LoVo (cell line): ENCODE measurements around the gene SMIM12.
A peak's percentile ranks its signal among the peaks of the same experiment; 100 is the strongest.

ENCODE experiments used
- DNase-seq: peaks from one replicate; pipeline ENCODE4 v3.0.0-alpha.2; 2016; ENCODE audit warnings: low spot score

SMIM12 gene, protein sequence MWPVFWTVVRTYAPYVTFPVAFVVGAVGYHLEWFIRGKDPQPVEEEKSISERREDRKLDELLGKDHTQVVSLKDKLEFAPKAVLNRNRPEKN

GRCh38 chr1:34859446-34860200 lies at the start of gene SMIM12:
SMIM12 (minus strand) TSS chr1:34859749; CDS start chr1:34855977, 3,772 bp downstream.
- peak; percentile 95 for DNase-seq

DNA sequence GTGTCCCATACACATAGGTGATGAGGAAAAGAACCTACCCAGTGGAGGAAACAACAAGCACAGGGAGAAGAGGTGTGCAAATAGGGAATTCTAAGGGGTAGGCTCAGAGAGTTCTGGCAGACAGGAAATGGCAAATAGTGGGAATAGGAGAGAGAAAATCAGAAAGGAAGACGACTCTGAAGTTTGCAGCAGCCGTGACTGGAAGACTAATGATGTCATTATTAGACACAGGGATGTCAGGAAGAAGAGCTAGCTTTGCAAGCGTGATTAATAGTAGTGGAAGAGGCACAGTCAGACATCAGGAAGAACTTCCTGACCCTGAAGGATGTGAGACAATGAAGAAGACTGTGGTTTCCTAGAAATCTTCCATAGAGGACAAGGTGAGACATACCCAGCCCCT lies 48.8 kb upstream of the SMIM12 start:
- DNase-seq = no peak

GRCh38 chr1:34907487-34908090 lies 48.0 kb upstream of the SMIM12 start:
- DNase-seq = peak; percentile 8

DNA sequence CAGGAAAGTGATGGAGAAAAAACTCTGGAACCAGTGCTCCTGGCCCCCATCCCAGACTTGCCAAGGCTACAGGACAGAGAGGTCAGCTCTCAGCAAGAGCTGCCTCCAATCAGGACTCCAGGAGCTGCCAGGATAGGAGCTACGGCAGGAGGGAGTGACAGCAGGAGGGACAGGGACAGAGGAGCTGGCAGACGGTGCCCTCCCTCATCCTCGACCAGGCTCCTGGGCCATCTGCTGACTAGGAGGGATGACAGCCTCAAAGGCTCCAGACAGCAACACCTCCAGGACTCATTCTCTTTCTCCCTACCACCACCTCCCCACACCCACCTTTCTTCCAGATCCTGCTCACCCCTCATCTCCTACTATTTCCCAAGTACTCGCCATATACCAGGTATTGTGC lies 47.2 kb upstream of the SMIM12 start:
- no peak for DNase-seq

GRCh38 chr1:34906222-34906621 lies 46.7 kb upstream of the SMIM12 start:
- DNase-seq = no peak

- no peak for DNase-seq
Observed at GRCh38 chr1:34905098-34905459, 45.5 kb upstream of the SMIM12 start.

DNA sequence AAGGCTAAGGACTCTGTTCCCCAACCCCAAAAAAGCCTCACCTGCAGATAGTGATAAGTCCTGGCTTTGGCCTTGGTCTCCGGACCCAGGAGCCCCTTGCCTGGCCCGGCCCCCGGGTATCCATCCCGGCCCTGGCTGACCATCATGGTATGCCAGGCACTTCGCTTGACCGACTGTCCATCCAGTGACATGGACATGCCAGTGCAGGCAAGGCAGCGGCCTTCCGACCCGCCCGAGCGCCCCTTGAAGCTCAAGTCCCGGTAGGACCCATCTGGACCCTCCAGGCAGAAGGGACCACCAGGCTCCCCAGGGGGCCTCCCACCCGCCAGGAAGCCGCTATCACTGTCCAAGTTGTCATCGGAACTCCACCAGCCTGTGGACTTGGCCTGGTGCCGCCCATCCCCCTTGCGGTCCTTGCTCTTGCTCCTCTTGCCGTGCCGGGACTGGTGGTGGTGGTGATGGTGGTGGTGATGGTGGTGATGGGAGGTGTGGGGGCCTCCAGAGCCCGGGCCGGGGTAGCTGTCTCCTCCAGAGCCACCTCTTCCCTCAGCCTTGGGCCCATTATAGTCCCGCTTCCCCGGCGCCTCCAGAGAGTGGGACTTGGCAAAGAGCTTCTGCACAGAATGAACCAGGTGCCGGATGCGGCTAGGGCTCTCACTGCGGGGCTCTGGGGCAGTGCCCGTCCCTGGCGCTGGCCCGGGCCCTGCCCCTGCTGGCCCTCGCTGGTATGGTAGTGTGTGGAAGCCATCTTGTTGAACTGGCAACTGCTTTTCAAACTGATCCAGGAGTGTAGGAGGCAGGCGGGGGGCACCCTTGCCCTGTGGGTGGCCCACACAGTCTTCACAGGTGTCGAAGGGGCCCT lies 44.9 kb upstream of the SMIM12 start:
- DNase-seq = no peak

GRCh38 chr1:34901919-34902318 lies 42.4 kb upstream of the SMIM12 start:
- DNase-seq = no peak

GRCh38 chr1:34900775-34901502 lies 41.4 kb upstream of the SMIM12 start:
- no peak for DNase-seq

GRCh38 chr1:34899906-34900305 lies 40.4 kb upstream of the SMIM12 start:
- no peak for DNase-seq

GRCh38 chr1:34899471-34899870 lies 39.9 kb upstream of the SMIM12 start:
- DNase-seq = no peak

DNA sequence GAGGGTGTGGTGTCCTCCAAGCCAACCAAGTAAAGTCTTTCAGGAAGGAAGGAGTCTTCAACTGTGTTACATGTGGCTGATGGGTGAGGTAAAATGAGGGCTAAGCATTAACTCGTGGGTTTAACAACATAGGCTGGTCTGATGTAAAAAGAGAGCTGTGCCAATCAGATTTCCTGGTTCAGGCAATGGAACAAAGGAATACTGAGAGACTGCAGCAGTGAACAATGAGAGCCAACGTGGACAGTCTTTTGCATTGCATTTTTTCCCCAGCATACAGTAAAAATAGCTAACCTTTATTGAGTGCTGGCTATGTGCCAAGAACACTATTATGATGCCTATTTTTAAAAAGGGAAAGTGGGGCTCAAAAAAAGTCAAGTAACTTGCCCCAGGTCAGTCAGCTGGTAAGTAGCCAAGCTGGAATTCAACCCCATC lies 38.8 kb upstream of the SMIM12 start:
- no peak for DNase-seq

DNA sequence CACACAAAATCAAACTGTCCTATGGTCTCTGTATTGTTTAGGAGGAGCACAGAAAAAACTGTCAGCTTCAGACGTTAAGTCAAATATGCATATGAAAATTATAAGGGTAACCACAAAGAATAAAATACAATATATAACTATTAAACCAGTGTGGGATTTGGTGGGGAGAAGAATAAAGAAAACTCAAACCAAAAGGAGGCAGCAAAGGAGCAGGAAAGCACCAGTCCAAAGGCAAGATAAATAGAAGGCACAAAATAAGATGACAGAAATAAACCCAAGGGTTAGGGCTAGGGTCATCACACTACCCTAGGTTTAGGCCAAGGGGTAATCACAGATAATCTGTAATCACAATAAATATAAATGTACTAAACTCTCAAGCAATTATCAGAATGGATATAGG lies 37.1 kb upstream of the SMIM12 start:
- no peak for DNase-seq

GRCh38 chr1:34889705-34890104 lies 30.2 kb upstream of the SMIM12 start:
- DNase-seq = no peak

DNA sequence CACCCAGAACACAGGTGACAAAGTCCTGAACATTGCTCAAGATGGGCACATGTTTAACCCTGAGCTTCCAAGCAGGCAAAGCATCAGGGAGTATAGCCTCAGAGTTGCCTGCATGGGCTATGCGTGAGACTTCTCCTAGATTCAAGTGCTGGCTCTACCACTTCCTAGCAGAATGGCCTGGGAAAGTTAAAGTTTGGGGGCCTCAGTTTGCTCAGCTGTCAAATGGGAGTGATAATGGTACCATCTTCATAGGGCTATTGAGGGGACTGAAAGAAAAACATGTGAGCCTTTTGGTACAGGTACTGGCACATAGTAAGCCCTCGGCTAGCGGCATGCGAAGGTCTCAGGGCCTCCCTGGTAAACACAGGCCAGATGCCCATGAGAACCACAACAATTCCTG lies 28.0 kb upstream of the SMIM12 start:
- no peak for DNase-seq

DNA sequence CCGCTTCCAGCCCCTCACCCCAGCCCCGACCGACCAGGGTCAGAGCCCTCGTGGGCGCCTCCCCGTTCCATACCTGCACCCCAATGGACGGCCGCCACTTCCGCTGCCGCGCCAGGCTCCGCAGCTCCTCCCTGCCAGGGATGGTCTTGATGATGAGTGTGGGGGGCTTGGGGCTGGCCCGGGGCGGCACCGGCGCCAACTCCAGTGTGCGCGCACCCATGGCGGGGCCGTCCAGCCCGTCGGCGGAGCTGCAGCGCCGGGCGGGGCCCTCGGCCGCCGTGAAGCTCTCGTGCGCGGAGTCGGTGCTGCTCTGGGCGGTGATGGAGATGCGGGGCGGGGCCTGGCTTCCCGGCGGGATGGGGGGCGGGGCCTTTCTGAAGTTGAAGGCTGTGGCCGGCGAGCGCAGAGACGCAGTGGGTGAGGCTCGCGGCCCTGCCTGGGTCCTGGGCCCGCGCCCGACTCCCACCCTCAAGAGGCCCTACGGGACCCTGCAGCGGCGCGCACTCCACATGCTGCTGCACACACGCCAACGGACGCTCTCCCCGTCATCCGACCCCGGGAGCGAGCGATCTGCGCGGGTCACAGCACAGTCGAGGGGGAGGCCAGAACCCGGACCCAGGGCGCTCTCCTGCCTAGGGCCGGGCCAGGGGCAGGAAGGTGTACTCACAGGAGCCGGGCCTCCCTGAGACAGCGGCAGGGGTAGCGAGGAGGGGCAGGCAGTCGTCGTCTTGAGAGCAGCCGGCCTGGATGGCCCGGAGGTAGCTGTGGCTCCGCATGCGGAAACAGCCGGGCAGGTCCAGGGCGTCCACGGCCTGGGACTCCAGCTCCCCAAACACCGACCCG lies 26.1 kb upstream of the SMIM12 start:
- no peak for DNase-seq

- no peak for DNase-seq
Observed at GRCh38 chr1:34884961-34885360, 25.4 kb upstream of the SMIM12 start.

DNA sequence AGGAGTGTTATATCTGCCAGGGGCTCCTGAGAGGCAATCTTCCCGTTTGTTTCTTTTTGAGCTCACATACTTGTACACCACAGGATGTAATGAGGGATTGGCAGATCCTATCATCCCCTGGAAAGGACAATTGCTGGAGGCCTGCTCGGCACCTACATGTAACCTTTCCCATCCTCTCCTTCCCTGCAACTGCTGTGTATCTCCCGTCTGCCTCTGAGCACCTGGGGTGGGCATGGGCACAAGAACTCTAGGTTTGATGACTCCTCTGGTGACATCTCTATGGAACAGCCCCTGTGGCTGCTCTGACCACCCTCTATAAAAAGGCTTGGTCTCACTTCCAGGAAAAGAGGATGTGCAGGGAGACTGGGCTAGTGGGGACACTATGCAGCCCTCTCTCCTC lies 25.0 kb upstream of the SMIM12 start:
- DNase-seq = no peak

GRCh38 chr1:34879230-34879629 lies 19.7 kb upstream of the SMIM12 start:
- DNase-seq = no peak

GRCh38 chr1:34876406-34876805 lies 16.9 kb upstream of the SMIM12 start:
- no peak for DNase-seq

GRCh38 chr1:34874296-34874952 lies 14.9 kb upstream of the SMIM12 start:
- no peak for DNase-seq
